NCI-H1048 (cell line): ENCODE data around the gene PDGFB.

Experiments used
- DNase-seq: peaks from one replicate; lab custom pipeline; 2025; lab: John Stamatoyannopoulos, UW

The PDGFB gene

GRCh38 chr22:39205344-39206021, 39.3 kb downstream of the PDGFB start:
- DNase-seq, result no peak

DNA sequence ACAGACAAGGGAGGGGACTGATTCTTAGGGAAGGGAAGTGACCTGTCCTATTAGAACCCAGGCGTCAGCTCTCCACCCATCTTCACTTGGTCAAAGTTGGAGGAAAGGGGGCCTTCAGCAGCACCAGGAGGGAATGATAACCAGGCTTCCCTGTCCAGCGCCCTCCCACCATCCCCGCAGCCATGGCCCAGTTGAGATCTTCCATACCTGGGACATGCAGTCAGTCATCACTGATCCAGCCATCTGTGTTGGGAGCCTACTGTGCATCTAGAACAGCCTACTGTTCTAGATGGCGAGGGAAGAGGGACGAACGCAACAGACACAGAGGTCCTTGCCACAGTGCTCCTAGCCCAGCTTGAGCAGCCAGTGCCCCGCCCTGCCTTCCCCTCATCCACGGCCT, 40.6 kb downstream of the PDGFB start:
- DNase-seq, result no peak

DNA sequence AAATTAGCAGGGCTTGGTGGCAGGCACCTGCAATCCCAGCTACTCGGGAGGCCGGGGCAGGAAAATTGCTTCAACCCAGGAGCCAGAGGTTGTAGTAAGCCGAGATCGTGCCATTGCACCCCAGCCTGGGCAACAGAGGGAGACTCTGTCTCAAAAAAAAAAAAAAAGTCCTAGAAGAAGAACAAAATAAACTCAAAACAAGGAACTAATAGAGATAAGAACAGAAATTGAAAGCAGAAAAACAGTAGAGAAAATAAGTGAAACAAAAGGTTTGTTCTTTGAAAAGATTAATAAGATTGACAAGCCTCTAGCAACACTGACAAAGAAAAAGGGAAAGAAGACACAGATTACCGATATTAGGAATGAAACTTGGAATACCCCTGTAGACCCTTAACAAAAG, 47.2 kb downstream of the PDGFB start:
- no peak for DNase-seq

GRCh38 chr22:39194098-39194497, 50.7 kb downstream of the PDGFB start:
- DNase-seq, result no peak

DNA sequence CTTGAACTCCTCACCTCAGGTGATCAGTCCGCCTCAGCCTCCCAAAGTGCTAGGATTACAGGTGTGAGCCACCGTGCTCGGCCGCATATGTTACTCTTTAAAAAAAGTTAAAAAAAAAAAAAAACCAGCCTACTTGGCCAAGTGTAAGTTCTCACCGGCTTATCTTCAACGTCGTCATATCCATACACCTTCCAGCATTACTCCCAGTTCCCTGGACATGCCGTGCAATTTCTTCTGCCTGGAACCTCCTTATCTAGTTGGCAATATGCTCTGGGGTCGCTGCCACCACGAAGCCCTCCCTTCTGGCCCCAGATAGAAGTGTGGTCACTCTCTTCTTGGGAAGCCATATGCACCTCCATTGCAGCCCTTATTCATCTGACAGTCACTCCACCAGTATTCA, 56.0 kb downstream of the PDGFB start:
- no peak for DNase-seq

DNA sequence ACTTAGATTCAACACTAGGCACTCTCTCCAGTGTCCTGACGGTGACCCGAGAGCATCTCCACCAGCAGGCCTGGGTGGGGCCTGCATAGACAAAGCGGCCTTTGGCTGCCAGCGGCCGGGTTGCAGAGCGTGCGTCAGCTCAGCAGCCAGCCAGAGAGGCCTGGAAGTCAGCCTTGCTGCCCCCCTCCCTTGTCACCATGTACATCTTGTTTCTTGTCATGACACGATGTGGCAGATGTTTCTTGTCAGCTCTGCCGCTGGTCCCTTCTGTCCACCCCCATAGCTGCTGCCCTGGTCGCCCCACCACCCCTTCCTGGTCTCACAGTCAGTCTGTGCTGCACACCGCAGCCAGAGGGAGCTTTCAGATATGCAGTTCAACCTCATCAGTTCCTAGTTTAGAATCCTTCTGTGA, 59.2 kb downstream of the PDGFB start:
- DNase-seq, result no peak

DNA sequence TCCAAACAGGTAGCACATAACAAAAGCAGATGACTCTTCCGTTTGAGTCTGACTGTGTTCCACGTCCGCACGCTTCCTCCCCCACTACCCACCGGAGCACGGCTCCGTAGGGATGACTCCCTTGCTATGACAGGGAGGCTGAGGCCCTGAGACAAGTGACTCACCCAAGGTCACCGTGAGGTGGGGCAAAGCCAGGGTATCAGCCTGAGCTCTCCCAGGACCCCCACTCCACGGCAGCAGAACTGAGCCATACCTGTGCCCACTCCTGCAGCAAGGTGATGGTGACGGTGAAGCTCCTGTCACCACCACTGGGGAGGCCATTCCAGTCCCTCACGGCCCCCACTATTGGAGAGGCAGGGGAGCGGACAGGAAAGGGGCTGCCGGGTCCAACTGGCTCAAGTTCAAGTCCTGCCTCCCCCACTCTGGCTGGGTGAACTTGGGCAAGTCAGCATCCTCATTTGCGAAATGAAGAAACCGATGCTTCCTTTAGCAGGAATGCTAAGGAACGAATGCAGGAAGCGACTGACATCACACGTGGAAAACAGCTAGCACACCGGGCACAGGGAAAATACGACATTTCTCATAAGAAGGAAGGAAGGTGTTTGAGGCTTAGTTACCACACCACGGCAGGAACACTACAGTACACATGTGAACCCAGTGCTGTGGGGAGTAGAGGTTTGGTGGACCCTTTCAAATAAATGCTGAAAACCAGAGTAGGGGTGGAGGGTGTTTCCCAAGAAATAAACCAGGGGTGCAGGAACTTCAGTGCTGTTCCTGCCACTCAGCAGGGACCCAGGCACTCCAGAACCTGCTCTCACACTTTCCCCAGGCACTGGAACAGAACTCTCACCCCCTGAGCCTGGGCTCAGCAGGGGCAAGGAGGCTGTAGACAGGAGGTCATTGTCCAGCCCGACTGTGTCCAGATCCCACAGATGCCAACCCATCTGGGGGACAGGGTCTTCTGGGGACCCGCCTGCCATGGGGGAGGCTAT, 59.9 kb downstream of the PDGFB start:
- DNase-seq, result no peak

- DNase-seq, result no peak
Observed at GRCh38 chr22:39183991-39184585, 60.7 kb downstream of the PDGFB start.

DNA sequence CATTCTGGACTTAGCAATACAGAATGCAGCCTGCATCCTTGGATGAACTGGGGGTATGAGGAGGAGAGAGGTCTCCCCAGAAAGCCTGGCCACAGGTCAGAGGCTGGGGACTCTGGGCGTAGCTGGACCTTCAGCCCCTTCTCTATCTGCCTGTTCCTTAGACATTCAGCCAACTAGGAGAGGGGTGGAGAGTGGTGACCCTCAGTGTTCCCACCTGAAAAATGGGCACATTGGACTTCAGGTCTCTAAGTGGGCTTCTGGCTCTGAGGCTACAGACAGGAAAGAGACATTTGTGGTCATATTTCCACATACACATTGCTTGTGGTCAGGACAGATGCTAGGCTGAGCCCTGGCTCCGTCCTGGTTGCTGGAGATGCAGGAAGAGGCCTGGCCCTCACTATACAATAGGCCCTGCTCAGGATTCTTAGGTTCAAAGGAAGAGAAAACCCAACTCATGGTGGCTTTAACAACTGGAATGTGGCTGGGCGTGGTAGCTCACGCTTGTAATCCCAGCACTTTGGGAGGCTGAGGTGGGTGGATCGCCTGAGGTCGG, 62.2 kb downstream of the PDGFB start:
- DNase-seq, result no peak

DNA sequence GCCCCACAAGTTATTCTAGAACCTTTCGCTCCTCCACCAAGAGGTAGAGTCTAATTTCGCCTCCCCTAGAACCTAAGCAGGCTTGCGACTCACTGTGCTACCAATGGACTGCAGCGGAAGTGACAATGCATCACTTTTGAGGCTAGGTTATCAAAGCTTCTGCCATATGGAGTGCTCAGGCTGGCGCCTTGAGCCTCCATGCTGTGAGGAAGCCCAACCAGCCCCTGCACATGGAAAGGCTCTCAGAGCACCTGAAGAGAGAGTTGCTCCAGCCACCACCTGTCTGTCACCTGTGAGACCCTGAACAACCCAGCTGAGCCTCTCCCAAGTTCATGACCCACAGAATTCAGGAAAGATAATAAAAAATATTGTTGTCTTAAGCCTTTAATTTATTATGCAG, 63.0 kb downstream of the PDGFB start:
- no peak for DNase-seq

- DNase-seq, result no peak
Observed at GRCh38 chr22:39181356-39181755, 63.4 kb downstream of the PDGFB start.

DNA sequence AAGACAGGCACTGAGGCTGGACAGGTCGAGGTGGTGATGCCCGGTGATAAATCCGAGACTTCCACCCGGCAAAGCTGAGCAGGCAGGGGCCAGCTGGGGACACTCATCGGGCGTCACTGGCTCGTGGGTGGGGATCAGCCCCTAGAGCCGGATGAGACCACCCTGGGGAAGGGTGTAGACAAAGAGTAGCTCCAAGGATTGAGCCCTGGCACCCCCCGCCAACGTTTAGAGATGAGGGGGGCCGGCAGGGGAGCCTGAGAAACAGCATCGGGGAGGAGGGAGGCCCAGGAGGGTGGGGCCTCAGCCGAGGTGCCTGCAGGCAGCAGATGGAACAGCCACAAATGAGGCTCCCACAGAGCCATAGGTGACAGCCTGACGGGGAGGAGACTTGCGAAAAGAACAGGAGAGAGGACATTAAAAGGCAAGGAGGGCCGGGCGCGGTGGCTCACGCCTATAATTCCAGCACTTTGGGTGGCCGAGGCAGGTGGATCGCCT, 64.9 kb downstream of the PDGFB start:
- DNase-seq, result no peak

- DNase-seq, result no peak
Observed at GRCh38 chr22:39179401-39179827, 65.4 kb downstream of the PDGFB start.

- no peak for DNase-seq
Observed at GRCh38 chr22:39178206-39179111, 66.3 kb downstream of the PDGFB start.

DNA sequence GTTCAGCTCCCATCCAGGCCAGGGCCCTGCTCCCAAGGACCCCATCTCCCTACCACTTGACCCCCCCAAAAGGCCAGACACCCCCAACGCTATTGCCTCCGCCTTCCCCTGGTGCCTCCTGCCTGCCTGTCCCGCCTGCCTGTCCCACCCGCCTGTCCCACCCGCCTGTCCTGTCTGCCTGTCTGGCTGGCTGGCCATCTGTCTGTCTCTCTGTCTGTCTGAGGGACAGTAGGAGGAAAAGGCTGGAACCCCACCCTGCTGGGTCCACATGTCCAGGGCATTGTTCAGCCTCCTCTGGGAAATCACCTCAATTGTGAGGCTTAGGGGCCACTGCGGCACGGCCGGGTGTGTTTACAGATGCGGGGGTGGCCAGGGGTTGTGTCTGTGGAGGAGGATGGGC, 67.0 kb downstream of the PDGFB start:
- no peak for DNase-seq

DNA sequence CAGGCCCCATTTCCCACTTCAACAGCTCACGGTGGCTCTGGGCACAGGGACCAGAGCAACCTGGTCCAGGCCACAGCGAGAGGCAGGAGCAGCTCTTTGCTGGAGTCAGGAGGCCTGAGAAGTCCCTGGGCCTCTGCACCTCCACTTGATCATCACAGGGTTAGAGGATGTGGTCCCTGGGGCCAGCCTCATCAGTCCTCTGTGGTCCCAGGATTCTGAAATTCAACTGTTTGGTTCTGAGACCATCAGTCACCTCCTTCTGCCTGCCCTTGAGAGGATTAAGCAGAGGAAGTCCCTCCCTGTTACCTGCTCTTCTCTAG, 67.4 kb downstream of the PDGFB start:
- DNase-seq, result no peak

- DNase-seq, result no peak
Observed at GRCh38 chr22:39176714-39177455, 67.9 kb downstream of the PDGFB start.

GRCh38 chr22:39176143-39176713, 68.6 kb downstream of the PDGFB start:
- DNase-seq, result no peak

DNA sequence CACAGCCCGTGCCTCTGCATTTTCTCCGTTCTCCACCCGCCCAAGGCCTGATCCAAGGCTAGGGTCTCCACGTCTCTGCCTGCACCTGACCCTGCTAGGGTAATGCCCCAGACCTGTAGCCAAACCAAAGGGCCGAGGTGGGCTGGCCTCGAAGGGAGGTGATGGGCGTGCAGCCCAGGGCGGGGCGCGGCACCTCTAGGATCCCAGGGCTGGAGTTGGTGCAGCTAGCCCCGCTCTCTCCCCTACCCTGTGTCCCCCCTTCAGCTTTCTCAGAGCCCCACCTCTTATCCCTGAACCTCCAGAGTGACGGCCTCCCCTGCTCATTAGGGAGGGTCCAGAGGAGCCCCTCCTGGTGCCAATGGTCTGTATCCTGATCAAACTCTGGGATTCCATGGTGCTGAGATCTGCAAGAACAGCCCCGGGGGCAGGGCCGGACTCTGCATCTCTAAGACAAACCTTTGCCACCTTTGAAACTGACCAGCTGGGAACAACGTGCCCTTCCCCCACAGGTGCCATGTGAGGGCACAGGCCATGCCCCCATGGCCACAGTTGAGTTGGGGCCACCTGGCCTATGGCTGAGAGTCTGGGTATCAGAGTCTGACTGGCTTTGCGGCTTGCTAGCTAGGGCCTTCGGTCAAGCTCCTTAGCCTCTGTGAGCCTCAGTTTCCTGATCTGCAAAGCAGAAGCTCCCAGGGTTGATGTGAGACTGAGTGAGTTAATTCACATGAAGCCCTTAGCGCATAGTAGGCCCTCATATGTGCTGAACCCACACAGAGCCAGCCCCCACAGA, 69.2 kb downstream of the PDGFB start:
- no peak for DNase-seq
